ENCODE measurements around the gene TTC7B. TPM values are rescaled to one million over a fixed set of nuclear protein-coding genes. Genes with fewer than 3 reads are reported as not detected.

TTC7B gene
- total and polyA plus RNA-seq, 2 donors (not counting 3 experiments of a cell fraction or from before 2014, with no cell fraction given) = 46.8 to 76.5 TPM

GRCh38 chr14:90722590-90722989 lies 93.6 kb downstream of the TTC7B start:
- BruUV-seq (replicated peaks) = no TSS peak
- no peaks in the 10 kb centered on the region for H3K9me1 ChIP-seq (replicated peaks; ENCODE audit: control insufficient read depth, extremely low read depth, insufficient read depth, low read length)
- POLR2A ChIA-PET = no interaction called here

More at GRCh38 chr14:90722590-90722989, 93.6 kb downstream of the TTC7B start:
- DNase-seq (ENCODE audit: low read depth, low spot score) (no peak), FAIRE-seq (no peak)
- Histone ChIP-seq H3K36me3 (ENCODE audit: control insufficient read depth in 2 of 2, extremely low read depth in 1 of 2, insufficient read depth in 2 of 2, low read length in 2 of 2) (peaks cover 0 to 2% of the 10 kb centered on the region in 2 experiments), H3K4me2 (ENCODE audit: insufficient read depth, low read length) (no peak overlapping the region), H3K9ac (replicated peaks; ENCODE audit: extremely low read depth, insufficient read depth, low read length) (no peak overlapping the region), H3K27me3 (ENCODE audit: control insufficient read depth in 2 of 2, insufficient read depth in 2 of 2, low read length in 2 of 2) (no peaks in the 10 kb centered on the region), H3K4me1 (ENCODE audit: control insufficient read depth, extremely low read depth, insufficient read depth, low read length) (no peaks in the 10 kb centered on the region), H2AFZ (ENCODE audit: low read depth, low read length) (no peak overlapping the region), H3K9me3 (replicated peaks; ENCODE audit: control insufficient read depth, insufficient read depth, low read length) (no peaks in the 10 kb centered on the region), H4K20me1 (replicated peaks; ENCODE audit: control insufficient read depth, extremely low read depth, insufficient read depth, low read length) (no peaks in the 10 kb centered on the region), H3K27ac (ENCODE audit: insufficient read depth, low read depth, low read length) (no peak overlapping the region), H3K4me3 (replicated peaks in 1 of 3; ENCODE audit: insufficient read depth in 1 of 3, low read depth in 1 of 3, low read length in 3 of 3) (no peak overlapping the region), H3K79me2 (ENCODE audit: control insufficient read depth, insufficient read depth, low read length) (no peaks in the 10 kb centered on the region)
- dilution Hi-C loops (cut with MboI; ENCODE audit: extremely low pct_ligation_motif_present, low sequenced_read_pairs) (no loop called here), intact Hi-C loops (cut with micrococcal nuclease) (no loop called here)
- CTCF ChIA-PET = no interaction called here
- no peak for TF ChIP-seq GATA2 (IDR thresholded peaks at IDR 0.05; ENCODE audit: insufficient read depth, insufficient read length, low read depth, low read length)
- no peak for TF ChIP-seq POLR2AphosphoS5 (IDR thresholded peaks at IDR 0.05; ENCODE audit: insufficient read depth, low read depth, low read length)
- no peak for TF ChIP-seq CTCF (IDR thresholded peaks at IDR 0.05; ENCODE audit: extremely low read depth in 1 of 2, insufficient read depth in 1 of 2, low read depth in 1 of 2, low read length in 2 of 2)

Data from endothelial cell of umbilical vein (primary cell).